Neural progenitor cell (in vitro differentiated cells): Measurements from ENCODE around the gene CUTC.

ENCODE experiments used
- EZH2 ChIP-seq: fragments of 200-600 bp; sonication (generic); IDR thresholded peaks from 2 replicates; pipeline ENCODE4 v1.6.1; 2017; ENCODE audit warnings: antibody characterized with exemption, mild to moderate bottlenecking, moderate library complexity
- TF ChIP-seq, protein P1 (sequence below): fragments of 200-600 bp; sonication (generic); IDR thresholded peaks from 2 replicates; pipeline ENCODE4 v1.5.1; 2017; ENCODE audit warnings: antibody characterized with exemption, mild to moderate bottlenecking

DNA sequence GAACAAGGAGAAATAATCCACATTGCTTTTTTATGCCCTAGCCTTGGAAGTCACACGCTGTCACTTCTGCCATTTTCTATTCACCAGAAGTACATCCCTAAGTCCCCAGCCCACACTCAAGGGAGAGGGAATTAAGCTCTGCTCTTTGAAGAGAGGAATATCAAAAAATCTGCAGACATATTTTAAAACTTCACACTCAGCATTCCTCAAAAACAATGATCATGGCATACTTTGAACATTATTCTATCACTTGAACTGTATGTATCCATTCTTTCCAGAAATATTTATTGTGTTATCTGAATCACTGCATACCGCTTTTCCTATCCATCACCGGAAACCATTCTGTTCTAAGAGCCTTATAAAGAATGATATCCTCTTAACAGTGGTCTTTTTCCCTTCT is 59.8 kb downstream of the CUTC start:
- TF ChIP-seq, protein P1, sequence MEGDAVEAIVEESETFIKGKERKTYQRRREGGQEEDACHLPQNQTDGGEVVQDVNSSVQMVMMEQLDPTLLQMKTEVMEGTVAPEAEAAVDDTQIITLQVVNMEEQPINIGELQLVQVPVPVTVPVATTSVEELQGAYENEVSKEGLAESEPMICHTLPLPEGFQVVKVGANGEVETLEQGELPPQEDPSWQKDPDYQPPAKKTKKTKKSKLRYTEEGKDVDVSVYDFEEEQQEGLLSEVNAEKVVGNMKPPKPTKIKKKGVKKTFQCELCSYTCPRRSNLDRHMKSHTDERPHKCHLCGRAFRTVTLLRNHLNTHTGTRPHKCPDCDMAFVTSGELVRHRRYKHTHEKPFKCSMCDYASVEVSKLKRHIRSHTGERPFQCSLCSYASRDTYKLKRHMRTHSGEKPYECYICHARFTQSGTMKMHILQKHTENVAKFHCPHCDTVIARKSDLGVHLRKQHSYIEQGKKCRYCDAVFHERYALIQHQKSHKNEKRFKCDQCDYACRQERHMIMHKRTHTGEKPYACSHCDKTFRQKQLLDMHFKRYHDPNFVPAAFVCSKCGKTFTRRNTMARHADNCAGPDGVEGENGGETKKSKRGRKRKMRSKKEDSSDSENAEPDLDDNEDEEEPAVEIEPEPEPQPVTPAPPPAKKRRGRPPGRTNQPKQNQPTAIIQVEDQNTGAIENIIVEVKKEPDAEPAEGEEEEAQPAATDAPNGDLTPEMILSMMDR = no peak
- TF ChIP-seq EZH2 = no peak
